Fibroblast of skin of right biceps (primary cell): ENCODE results near the gene FTL.

Experiments used
- DNase-seq: peaks from one replicate; pipeline ENCODE4 v3.0.0-alpha.2; 2013

FTL gene

DNA sequence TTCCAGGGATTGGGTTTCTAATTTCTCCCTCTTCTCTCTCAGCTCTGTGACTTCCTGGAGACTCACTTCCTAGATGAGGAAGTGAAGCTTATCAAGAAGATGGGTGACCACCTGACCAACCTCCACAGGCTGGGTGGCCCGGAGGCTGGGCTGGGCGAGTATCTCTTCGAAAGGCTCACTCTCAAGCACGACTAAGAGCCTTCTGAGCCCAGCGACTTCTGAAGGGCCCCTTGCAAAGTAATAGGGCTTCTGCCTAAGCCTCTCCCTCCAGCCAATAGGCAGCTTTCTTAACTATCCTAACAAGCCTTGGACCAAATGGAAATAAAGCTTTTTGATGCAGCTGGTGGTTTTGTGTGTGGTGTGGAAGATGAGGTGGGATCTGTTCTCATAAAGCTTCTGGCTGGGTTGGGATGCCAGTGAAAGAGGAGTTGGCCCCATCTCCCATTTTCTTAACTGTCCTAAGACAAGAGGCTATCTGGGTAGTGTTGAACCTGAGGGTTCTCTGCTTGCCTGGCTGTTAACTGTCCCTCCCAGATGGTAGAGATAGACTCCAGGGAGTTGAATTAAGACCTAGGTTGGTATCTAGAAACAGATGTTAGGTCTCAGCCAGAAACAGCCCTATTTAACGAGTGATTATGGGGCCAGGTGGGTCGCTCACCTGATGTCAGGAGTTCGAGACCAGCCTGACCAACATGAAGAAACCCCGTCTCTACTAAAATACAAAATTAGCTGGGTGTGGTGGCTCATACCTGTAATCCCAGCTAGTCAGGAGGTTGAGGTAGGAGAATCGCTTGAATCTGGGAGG is 1.6 kb downstream of the FTL start:
- no peak for DNase-seq

DNA sequence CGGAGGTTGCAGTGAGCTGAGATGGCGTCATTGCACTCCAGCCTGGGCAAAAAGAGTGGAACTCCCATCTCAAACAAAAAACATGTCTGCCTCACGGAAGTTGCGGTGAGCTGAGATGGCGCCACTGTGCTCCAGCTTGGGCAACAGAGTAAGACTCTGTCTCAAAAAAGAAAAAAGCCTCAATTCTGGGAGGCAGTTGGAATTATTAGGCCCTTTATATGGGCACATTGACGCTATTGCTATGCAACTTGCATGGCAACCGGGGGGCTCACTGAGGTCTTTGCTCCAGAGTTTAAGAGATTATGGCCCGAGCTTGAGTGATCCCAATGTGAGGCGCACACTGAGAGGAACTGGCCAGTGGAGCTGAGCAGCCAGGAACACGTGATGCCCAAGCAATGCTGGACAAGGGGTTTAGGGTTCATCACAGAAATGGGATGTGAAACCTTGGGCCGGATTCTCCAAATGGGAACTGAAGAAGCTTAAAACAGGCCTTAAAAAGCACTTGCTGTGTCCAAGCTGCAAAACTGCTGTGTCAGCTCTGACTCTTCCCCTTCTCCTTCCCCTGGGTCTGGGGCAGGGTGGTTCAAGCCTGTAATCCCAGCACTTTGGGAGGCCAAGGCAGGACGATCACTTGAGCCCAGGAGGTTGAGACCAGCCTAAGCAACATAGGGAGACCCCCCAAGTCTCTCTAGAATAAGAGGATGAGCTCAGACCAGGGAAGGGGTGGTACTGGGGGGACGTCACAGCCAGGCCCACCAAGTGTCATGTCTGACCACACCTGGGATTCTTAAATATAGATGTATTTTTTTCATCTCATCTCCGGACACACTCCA is 2.5 kb downstream of the FTL start:
- DNase-seq, result peak; percentile 37

DNA sequence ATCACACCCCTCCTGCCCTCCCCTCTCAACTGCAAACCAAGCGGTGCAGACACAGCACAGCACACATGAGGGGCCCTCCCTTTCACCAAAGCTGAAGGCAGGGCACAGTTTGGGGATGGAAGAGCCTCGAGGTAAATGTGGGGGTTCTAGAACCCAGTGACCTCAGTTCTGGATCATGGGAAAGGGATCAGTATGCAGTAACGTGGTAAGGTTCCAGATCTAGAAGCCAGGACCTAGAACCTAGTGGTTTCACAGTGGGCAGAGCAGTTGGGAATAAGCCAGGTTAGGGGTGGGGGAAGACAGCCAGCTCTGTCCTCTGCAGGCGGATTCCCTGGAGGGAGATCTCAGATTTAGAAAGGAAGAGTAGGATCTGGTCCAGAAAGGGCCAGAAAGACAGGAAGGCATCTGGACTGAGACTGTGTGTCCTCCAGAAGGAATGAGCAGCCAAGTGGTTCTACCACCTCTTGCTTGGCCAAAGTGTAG is 3.1 kb downstream of the FTL start:
- DNase-seq, result no peak

DNA sequence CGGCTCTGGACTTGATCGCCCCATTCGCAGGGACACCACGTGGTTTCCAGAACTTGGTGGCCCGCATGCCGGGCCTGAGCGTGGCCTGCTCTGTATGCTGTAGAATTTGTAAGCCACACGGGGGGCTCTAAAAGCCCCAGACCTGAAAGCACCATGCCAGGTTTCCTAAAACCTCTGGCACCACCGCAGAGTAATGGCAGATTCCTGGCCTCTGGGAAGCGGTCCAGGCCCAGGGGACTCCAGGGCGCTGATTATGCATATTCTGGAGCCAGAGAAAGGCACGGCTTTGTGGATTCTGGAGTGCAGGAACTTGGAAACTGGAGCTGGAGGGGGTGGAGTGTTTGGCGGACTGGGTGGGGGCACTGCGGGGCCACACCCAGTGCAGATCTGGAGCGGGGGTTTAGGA is 3.7 kb downstream of the FTL start:
- no peak for DNase-seq

DNA sequence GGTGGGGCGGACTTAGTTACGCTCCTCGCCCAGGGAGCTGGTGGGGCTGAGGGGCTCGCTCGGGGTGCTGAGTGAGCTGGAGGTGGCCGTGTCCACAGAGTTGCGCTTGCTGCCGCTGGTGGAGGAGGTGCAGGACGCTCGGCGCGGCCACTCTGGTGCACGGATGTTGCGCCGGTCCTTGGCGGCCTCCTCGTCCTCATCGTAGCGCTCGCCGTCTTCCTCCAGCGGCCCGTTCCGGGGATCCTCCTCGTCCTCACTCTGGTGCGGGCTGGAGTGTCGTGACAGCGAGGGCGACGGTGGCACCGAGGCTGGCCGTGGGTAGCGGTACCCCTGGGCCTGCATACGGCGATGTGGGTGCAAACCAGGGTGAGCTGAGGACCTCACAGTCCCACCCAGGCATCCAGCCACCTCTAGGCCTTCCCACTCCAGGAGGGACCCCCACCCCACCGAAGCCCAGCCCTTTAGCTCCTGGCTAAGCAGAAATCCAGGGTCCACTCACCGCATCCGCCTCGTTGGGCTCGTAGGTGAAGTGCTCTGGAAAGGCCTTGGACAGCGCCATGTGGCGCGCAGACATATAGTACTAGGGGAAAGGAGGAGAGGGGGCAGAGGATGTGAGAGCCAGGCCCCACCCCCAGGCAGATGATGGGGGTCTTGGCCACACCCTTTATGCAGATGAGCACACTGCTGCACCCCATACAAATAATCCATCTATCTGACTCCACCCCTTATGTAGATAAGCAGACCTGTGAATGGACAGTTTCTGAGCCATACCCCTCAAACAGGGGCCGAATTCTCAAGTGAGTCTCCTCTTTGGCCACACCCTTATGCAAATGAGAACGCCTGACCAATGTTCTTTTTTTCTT is 4.4 kb downstream of the FTL start:
- peak; percentile 43 for DNase-seq

DNA sequence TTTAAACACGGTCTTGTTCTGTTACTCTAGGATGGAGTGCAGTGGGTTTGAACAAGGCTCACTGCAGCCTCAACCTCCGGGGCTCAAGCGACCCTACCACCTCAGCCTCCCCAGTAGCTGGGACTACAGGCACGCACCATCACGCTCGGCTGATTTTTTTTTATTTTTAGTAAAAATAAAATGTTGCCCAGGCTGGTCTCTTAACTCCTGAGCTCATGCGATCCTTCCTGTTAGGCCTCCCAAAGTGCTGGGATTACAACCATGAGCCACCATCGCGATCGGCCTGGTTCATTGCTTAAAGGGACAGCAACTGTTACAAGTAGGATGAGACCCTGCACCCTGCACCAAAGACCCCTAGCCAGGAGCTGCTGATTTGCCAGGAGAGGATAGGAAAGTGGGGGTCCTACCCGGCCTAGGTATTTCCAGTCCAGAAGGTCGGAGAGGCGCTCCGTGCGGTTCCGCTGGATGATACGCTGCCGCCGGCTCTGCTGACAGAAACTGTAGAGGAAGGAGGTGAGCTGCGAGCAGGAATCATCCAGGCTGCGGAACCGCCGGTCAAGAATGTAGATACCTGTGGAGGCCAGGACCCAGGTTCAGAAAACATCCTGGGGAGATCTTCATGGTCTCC is 5.1 kb downstream of the FTL start:
- DNase-seq, result no peak

DNA sequence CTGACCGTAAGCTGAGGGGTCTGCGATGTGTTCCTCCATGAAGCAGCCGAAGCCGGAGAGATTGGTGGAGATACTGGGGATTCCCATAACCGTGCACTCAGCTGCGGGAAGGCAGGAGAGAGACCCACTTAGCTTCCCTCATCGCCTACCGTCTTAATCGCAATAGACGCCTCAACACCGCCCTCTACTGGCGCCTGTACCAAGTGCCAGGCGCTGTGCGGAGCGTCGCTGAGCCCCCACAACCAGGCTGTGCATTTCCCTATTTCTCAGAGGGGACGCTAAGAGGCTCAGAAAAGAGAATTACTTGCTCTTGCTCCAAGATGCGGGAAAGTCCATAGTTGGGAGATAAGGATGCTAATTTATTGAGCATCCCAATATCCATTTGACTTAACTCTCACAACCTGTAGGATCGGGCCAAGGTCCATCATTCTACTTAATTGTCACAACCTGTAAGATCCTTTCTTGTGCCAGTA is 5.8 kb downstream of the FTL start:
- peak; percentile 74 for DNase-seq

DNA sequence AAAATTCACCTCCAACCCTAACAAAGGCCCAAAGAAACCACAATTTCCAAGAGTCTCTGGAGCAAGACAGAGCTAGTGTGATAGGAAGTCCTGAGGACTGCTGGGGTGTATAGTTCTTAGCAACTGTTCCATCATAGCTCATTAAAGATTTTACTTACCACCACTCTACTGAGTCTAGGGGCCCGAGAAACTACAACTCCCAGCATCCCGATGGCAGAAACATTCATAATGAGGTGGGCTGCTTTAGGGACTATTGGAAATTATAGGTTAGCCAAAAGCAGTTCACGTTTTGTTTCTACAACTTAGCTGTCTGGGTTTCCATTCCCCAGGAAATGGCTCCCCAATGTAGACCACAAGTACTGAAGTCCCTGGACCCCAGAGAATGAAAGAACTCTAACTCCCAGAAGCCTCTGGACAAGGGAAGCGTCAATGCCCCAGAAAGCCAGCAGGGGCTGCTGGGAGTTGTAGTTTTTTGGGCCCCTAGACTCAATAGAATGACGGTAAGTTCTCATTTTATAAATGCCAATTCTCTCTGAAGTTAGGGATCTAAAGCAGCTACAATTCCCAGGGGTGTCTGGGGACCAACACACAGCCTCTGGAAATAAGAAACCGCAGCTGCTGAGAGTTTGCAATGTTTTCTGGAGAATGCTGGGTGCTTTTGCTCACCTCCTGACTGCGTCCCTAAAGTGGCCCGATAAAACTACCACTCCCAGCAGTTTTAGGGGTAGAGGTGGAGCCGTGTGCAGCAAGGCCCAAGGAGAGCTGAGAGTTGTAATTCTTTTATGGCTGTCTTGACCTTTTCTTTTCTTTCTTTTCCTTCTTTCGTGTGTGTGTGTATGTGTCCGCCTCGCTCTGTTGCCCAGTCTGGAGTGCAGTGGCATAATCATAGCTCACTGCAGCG is 11.1 kb downstream of the FTL start:
- no peak for DNase-seq

DNA sequence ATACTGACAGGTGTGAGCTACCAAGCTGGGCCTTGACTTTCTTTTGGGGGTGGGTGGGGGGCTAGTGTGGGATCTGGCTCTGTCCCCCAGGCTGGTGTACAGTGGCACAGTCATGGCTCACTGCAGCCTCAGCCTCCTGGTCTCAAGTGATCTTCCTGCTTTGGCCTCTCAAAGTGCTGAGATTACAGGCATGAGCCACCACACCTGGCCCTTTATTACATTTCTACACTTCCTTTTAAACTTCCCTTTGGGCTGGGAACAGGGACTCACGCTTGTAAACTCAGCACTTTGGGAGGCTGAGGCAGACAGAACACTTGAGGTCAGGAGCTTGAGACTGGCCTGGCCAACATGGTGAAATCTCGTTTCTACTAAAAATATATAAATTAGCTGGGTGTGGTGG is 12.0 kb downstream of the FTL start:
- DNase-seq, result no peak

DNA sequence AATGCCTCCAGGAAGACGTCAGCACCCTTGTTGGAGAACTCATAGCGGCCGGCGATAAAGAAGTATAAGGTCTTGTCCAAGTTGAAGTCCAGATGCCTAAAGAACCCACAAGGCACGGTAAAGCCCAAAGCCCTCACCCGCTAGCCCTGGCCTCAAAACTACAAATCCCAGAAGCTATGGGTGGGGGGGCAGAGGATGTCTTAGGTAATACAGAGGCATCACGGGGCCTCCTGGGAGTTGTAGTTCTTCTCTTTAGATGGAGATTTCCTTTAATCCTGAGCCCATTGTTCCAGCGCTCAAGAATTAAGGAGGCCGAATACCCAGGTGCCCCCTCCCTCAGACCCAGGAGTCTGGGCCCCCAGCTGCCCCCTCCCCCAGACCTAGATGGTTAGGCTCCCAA is 17.2 kb downstream of the FTL start:
- DNase-seq, result no peak

DNA sequence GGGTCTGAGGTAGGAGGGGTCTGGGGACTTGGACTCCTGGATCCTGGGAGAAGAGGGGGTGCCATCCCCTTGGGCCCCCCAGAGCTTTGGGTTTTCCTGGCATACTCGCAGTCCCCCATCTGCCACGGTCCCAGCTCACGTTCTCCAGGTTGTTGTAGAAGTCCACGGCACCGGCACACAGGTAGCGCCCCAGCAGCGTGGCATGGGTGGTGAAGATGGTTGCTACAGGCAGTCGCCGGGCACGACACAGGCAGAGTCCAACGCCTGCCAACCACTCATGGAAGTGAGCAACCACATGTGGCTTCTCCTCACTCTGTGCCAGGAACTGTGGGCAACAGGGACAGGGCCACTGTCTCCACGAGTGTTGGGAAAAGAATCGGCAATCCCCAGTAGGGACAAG is 20.6 kb downstream of the FTL start:
- DNase-seq, result no peak

DNA sequence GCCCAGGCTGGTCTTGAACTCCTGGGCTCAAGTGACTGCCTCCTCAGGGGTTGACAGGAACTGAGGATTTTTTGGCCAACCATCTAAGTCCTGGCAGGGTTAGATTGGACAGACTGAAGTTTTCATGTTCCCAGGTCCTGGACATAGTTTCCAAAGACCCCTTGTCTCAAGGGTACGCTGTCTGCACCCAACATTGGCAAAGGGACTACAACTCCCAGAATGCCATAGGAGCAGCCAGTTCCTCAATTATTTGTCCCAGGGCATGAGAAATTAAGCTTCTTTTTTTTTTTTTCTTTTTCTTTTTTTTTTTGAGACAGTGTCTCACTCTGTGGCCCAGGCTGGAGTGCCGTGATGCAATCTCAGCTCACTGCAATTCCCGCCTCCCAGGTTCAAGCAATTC is 21.1 kb downstream of the FTL start:
- DNase-seq, result no peak

DNA sequence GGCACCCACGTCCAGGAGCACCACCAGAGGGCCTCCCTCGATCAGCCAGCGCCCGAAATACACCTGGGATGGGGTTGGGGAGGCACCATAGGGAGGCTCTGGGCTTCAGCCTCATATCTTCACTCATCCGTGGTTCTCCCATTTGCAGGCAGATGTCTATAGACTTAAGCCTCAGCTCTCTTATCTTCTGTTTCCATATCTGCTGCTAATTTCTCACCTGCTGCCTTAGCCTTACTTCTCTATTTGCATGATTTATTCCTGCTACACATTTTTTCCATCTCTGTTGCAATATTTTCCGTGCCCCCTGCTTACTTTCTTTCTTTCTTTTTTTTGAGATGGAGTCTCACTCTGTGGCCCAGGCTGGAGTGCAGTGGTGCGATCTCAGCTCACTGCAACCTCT is 22.2 kb downstream of the FTL start:
- DNase-seq, result no peak

DNA sequence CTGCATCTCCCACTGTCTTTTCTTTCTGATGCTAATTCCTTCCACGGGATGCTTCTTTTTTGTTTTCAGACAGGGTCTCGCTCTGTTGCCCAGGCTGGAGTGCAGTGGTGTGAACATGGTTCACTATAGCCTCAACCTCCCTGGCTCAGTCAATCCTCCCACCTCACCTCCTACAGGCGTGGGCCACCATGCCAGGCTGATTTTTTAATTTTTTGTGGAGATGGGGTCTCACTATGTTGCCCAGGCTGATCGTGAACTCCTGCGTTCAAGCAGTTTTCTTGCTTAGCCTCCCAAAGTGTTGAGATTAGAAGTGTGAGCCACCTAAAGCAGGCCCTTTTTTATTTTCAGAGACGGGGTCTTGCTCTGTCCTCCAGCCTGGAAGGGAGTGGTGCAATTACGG is 23.2 kb downstream of the FTL start:
- no peak for DNase-seq

DNA sequence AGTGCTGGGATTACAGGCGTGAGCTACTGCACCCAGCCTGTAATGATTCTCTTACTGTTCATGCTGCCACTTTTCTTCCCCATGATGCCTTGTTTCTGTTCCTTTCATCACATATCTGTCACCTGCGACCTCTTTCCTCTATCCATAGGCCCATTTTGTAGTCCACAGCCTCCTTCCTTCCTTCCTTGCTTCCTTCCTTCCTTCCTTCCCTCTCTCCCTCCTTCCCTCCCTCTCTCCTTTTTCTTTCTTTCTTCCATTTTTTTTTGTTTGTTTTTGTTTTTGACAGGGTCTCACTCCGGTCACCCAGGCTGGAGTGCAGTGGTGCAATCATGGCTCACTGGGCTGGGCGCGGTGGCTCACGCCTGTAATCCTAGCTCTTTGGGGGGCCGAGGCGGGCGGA is 23.8 kb downstream of the FTL start:
- no peak for DNase-seq

DNA sequence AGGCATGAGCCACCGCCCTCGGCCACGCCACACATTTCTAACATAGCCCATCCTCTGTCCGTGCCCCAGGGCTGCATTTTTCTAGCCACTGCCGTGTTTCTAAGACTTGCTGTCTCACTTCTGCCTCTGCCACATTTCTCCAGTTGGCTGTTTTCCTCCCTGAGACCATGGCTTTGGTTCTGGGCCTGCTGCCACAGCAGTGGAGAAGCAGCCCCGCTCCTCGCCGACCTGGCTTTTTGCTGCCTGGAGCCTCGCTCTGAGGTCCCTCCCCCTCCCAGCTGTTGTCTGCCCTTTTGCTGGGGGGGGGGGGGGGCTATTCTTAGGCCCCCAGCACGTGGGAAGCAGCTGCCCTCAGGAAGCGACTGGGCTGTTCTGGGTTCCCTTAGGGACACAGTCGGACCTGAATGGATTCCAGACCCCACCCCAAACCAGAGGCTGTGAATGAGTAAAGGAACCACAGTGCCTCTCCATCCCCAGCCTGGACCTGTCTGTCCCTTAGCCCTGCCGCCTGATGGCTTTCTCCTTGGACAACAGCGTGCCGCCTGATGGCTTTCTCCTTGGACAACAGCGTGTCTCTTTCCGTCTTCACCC is 24.7 kb downstream of the FTL start:
- DNase-seq, result no peak

DNA sequence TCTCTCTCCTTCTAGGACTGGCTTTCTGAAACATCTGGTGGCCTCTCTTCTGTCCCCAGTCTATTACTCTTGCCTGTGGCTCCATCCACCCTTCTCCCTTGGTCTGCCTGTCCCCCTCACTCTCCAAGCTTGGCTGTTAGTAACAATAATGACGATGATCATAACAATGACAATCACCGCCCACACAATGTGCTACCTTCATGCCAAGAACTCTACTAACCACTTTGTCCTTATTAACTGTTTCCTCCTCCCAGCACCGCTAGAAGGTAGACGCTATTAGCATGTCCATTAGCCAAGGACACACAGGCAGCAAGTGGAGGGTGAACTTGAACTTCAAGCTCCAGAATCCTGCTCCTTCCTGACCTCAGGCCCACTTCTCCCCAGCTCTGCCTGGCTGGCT is 25.3 kb downstream of the FTL start:
- no peak for DNase-seq

DNA sequence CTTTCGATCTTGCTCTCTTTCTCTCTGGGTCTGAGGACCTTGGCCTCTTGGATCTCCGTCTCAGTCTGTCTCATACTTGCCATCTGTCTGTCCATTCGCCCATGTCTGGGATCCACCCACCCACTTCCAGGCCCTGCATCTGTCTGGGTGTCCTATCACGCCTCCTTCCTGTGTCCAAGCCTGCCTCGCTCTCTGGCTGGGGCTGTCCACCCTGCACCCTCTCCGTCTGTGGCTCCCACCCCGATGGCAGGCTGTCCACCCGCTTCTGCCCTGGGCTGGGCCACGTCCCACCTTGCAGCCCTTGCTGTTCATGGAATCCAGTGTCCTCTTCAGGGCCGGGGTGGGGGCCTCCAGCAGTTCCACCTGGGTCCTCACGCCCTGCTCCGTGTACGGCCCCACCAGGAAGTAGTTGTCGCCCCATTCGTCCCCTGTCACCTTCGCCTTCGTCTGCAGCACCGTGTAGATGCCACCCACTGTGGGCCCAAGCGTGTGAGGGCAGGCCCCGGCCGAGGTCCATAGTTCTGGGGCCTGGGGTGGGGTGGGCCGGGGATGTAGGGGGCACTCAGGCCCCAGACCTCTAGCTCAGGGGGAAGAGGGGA is 26.0 kb downstream of the FTL start:
- no peak for DNase-seq

DNA sequence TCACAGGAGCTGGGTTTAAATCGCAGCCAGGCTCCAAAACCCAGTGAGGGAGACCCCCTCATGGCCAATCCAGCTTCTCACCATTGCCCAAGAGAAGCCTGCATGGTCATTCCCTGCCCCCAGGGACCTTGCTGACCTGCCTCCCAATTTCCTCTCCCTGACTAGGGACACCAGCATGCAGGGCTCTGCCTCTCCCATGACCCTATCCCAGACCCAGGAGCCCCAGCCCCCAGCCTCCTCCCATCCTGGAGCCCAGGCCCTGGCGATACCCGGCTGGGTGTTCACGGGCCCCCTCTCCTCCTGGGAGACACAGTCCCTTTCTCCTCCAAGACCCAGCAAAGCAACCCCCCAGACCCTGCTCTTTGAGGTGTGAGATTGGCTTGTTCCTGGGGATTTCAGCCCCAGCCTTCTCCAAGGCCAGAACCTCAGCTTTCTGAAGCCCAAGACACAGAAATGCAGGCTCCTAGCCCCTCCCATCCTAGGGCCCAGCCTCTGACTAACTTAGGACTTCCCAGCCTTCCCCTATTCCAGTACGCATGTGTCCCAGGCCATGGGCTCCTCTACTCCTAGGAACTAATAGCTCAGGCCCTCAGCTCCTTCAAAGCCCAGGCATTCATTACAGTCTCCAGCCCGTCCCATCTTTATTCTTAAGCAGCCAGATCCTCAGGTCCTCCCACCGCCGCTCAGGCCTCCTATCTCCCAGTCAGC is 26.9 kb downstream of the FTL start:
- peak; percentile 80 for DNase-seq

DNA sequence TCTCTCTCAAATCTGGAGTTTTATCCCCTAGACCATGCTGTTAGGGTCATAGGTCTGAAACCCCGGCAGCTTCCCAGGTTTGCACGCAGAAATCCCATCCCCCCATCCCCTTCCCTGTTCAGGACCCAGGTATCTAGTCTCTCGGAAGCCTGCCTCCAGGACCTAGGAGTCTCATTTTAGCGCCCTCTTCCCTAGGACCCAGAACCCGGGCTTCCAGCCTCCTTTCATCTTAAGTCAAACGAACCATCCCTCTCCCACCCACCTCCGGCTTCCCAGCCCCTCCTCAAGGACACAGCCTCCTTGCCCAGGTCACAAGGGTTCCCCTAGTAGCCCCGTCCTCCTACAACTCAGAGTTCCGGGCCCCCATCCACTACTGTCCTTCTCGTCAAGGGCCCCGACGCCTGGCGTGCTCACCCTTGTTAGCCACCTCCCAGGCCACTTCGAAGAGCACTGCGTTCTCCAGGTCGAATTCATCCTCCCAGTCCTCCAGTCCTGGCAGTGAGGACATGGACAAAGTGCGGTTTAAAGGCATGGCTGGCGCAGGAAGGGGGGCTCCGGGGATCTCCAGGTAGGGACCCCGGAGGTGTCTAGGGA is 27.6 kb downstream of the FTL start:
- no peak for DNase-seq
